Hepatocyte (in vitro differentiated cells): ENCODE results near the gene HECW1.

ENCODE experiments used
- EZH2phosphoT487 ChIP-seq: fragments of 200-600 bp; sonication (generic); IDR thresholded peaks from one replicate; pipeline ENCODE4 v1.6.1; 2018; ENCODE audit warnings: antibody characterized with exemption, mild to moderate bottlenecking, low read depth, moderate library complexity; ENCODE audit not compliant: unreplicated experiment, severe bottlenecking
- TF ChIP-seq, protein P1 (sequence below): fragments of 200-600 bp; sonication (generic); IDR thresholded peaks from 2 replicates; pipeline ENCODE4 v1.5.1; 2016; ENCODE audit warnings: antibody characterized with exemption, mild to moderate bottlenecking; ENCODE audit not compliant: poor library complexity

DNA sequence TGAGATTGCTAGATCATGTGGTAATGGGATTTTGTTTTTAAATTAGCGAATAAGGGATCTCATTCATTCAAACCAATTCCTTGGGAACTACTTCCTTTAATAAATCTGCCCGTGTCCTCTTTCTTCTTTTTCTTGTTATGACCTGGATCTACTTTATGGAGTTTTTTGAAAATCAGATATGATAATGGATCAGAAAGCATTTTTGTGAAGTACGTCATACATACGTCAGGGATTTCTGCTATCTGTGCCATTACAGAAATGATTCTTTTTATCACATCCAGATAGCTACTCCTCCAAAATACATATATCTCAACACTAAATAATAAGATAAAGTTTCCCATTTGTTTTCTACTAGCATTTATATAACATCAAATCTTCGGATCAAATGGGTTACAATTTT, 430.3 kb downstream of the HECW1 start:
- TF ChIP-seq, protein P1, sequence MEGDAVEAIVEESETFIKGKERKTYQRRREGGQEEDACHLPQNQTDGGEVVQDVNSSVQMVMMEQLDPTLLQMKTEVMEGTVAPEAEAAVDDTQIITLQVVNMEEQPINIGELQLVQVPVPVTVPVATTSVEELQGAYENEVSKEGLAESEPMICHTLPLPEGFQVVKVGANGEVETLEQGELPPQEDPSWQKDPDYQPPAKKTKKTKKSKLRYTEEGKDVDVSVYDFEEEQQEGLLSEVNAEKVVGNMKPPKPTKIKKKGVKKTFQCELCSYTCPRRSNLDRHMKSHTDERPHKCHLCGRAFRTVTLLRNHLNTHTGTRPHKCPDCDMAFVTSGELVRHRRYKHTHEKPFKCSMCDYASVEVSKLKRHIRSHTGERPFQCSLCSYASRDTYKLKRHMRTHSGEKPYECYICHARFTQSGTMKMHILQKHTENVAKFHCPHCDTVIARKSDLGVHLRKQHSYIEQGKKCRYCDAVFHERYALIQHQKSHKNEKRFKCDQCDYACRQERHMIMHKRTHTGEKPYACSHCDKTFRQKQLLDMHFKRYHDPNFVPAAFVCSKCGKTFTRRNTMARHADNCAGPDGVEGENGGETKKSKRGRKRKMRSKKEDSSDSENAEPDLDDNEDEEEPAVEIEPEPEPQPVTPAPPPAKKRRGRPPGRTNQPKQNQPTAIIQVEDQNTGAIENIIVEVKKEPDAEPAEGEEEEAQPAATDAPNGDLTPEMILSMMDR = no peak
- TF ChIP-seq EZH2phosphoT487 = no peak
